HepG2 (cell line): Measurements from ENCODE around the gene KIF15. TPM values are rescaled to one million over a fixed set of nuclear protein-coding genes. Genes with fewer than 3 reads are reported as not detected.
A peak's percentile ranks its signal among the peaks of the same experiment; 100 is the strongest.

ENCODE experiments used
- ARNT ChIP-seq: fragments of 450-650 bp; IDR thresholded peaks from 2 replicates; pipeline ENCODE4 v1.6.1; 2017
- ATRX ChIP-seq: sonication (generic); formaldehyde crosslinking; IDR thresholded peaks from 2 replicates; pipeline ENCODE4 v1.4.0; 2020; ENCODE audit warnings: missing genetic modification reagents, borderline replicate concordance
- FIP1L1 ChIP-seq: fragments of 200-400 bp; formaldehyde crosslinking; IDR thresholded peaks from 2 replicates; pipeline ENCODE4 v1.6.1; 2018; ENCODE audit warnings: low read depth, mild to moderate bottlenecking, low read length, moderate library complexity, borderline replicate concordance; ENCODE audit not compliant: insufficient read depth
- HDAC1 ChIP-seq: sonication (generic); formaldehyde crosslinking; IDR thresholded peaks from 2 replicates; pipeline ENCODE4 v1.5.1; 2020; ENCODE audit warnings: mild to moderate bottlenecking, missing genetic modification reagents
- HMGA1 ChIP-seq: sonication (generic); formaldehyde crosslinking; conservative IDR thresholded peaks from 2 replicates; pipeline ENCODE4 v1.4.0; 2020; ENCODE audit warnings: missing genetic modification reagents
- HOXA9 ChIP-seq: sonication (generic); formaldehyde crosslinking; IDR thresholded peaks from 2 replicates; pipeline ENCODE4 v1.8.1; 2022; ENCODE audit warnings: missing genetic modification reagents, mild to moderate bottlenecking, moderate library complexity, borderline replicate concordance
- HOXD1 ChIP-seq: sonication (generic); formaldehyde crosslinking; IDR thresholded peaks from 2 replicates; pipeline ENCODE4 v1.5.0; 2020; ENCODE audit warnings: missing genetic modification reagents
- KDM2A ChIP-seq: sonication (generic); formaldehyde crosslinking; IDR thresholded peaks from 2 replicates; pipeline ENCODE4 v1.4.0; 2020; ENCODE audit warnings: low read depth, missing genetic modification reagents, borderline replicate concordance
- MAZ ChIP-seq, 2 experiments: sonication (generic) in 1 of 2; formaldehyde crosslinking in 1 of 2; IDR thresholded peaks; 2 replicates each; pipeline versions ENCODE4 v1.5.0 to v1.6.1; 2012 to 2020; ENCODE audit warnings: low read depth in 2 of 2, mild to moderate bottlenecking in 2 of 2, borderline replicate concordance in 1 of 2, improper control_type of control experiment in 1 of 2, low read length in 1 of 2, missing genetic modification reagents in 1 of 2, moderate library complexity in 1 of 2
- NFIC ChIP-seq: IDR thresholded peaks from 2 replicates; pipeline ENCODE4 v1.6.1; 2012; ENCODE audit warnings: mild to moderate bottlenecking, low read length, inconsistent platforms
- NRL ChIP-seq: sonication (generic); formaldehyde crosslinking; IDR thresholded peaks from 2 replicates; pipeline ENCODE4 v1.5.0; 2020; ENCODE audit warnings: missing genetic modification reagents, mild to moderate bottlenecking, moderate library complexity, borderline replicate concordance
- PRMT3 ChIP-seq: sonication (generic); formaldehyde crosslinking; IDR thresholded peaks from 2 replicates; pipeline ENCODE4 v1.8.1; 2022; ENCODE audit warnings: low read depth, mild to moderate bottlenecking, moderate library complexity, missing genetic modification reagents, borderline replicate concordance
- RORA ChIP-seq: sonication (generic); formaldehyde crosslinking; IDR thresholded peaks from 2 replicates; pipeline ENCODE4 v1.5.0; 2020; ENCODE audit warnings: mild to moderate bottlenecking, missing genetic modification reagents, moderate library complexity
- TBX3 ChIP-seq: fragments of 450-650 bp; IDR thresholded peaks from 2 replicates; pipeline ENCODE4 v1.6.1; 2017; ENCODE audit warnings: antibody characterized with exemption, mild to moderate bottlenecking, inconsistent platforms, borderline replicate concordance
- ZBTB33 ChIP-seq: sonication (generic); formaldehyde crosslinking; IDR thresholded peaks from 2 replicates; pipeline ENCODE4 v1.4.0; 2020; ENCODE audit warnings: missing genetic modification reagents
- ZBTB42 ChIP-seq: sonication (generic); formaldehyde crosslinking; IDR thresholded peaks from 2 replicates; pipeline ENCODE4 v1.5.0; 2020; ENCODE audit warnings: mild to moderate bottlenecking, missing genetic modification reagents
- ZFP1 ChIP-seq: IDR thresholded peaks from 2 replicates; pipeline ENCODE4 v1.6.1; 2016
- ZNF292 ChIP-seq: sonication (generic); formaldehyde crosslinking; IDR thresholded peaks from 2 replicates; pipeline ENCODE4 v1.8.1; 2022; ENCODE audit warnings: mild to moderate bottlenecking, low read depth, missing genetic modification reagents, borderline replicate concordance
- ZNF343 ChIP-seq: sonication (generic); formaldehyde crosslinking; IDR thresholded peaks from 2 replicates; pipeline ENCODE4 v1.4.0; 2020; ENCODE audit warnings: mild to moderate bottlenecking, missing genetic modification reagents
- ZNF446 ChIP-seq: sonication (generic); formaldehyde crosslinking; IDR thresholded peaks from 2 replicates; pipeline ENCODE4 v1.5.0; 2020; ENCODE audit warnings: mild to moderate bottlenecking, missing genetic modification reagents
- ZNF501 ChIP-seq: sonication (generic); formaldehyde crosslinking; IDR thresholded peaks from 2 replicates; pipeline ENCODE4 v1.5.1; 2020; ENCODE audit warnings: mild to moderate bottlenecking, moderate library complexity, missing genetic modification reagents
- ZNF503 ChIP-seq: sonication (generic); formaldehyde crosslinking; IDR thresholded peaks from 2 replicates; pipeline ENCODE4 v1.4.0; 2020; ENCODE audit warnings: missing genetic modification reagents
- ZNF576 ChIP-seq: sonication (generic); formaldehyde crosslinking; IDR thresholded peaks from 2 replicates; pipeline ENCODE4 v1.4.0; 2020; ENCODE audit warnings: mild to moderate bottlenecking, missing genetic modification reagents
- ZNF672 ChIP-seq: sonication (generic); formaldehyde crosslinking; IDR thresholded peaks from 2 replicates; pipeline ENCODE4 v1.8.1; 2022; ENCODE audit warnings: missing genetic modification reagents
- ZNF777 ChIP-seq: sonication (generic); formaldehyde crosslinking; IDR thresholded peaks from 2 replicates; pipeline ENCODE4 v1.4.0; 2020; ENCODE audit warnings: missing genetic modification reagents
- ZNF781 ChIP-seq: sonication (generic); formaldehyde crosslinking; IDR thresholded peaks from 2 replicates; pipeline ENCODE4 v1.5.1; 2020; ENCODE audit warnings: borderline replicate concordance, mild to moderate bottlenecking, missing genetic modification reagents; ENCODE audit errors: not compliant biosample characterization
- polyA plus RNA-seq, 8 experiments: library from polyadenylated mRNA; depleted of rRNA in 3 of 8; stranded (reverse) in 7 of 8; unstranded in 1 of 8; fragments of >200 nt; fragmentation: Illumina TruSeq in 4 of 8; extraction: Trizol in 4 of 8; gene quantifications; 2 replicates each; pipeline versions ENCODE4 v1.2.1 to v1.2.3, GENCODE V29; 2011 to 2016; ENCODE audit warnings: low read depth in 4 of 8, missing spikeins in 1 of 8, mixed read lengths in 1 of 8; ENCODE audit not compliant: insufficient read depth in 1 of 8
- total RNA-seq, 5 experiments: library from RNA; depleted of rRNA; stranded (reverse); fragments of >200 nt; fragmentation: Illumina TruSeq; extraction: Trizol; gene quantifications; 2 replicates each; pipeline ENCODE4 v1.2.3, GENCODE V29; 2016; ENCODE audit warnings: low read depth in 1 of 5

The KIF15 gene
- total and polyA plus RNA-seq, 2 of the 13 experiments (the other 11 are each of a cell fraction or from before 2014, with no cell fraction given) = 4.8 to 33.8 TPM

DNA sequence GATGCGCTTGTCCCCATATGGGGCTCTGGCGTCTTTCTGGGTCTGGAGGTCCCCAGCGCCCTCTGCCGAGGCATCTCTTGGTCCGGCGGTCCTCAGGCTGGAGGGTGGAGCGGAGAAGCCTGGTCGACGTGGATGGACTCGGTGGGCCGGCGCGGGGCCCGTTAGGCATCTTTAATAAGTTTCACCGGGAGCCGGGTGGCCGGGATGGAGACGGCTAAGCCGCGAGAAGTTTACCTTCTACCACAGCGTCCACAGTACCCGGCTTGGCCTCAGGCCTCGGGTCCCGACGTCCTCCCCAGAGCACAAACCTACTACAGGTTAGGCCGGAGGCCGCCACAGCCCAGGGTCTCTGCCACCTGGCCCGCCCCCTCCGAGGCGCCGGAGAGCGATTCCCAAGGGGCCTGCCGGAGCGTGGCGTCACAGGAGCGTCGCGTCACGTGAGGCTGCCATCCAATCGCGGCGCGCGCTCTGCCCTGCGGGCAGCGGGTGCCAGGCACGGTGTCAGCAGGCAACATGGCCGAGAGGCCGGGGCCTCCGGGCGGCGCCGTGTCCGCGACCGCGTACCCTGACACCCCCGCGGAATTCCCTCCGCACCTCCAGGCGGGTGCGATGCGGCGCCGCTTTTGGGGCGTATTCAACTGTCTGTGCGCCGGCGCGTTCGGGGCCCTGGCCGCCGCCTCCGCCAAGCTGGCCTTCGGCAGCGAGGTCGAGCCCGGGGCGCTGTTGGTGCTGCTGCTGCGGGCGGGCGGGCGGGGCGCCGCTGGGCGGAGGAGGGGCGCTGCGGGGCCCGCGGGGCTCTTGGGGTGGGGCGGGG, 100.0 kb downstream of the KIF15 start, which contains the start of gene TMEM42 (continued):
- TF ChIP-seq ZBTB33 = peak; percentile 65; the same call in 1 of the 2 replicates
- no peak for TF ChIP-seq HMGA1 (CRISPR knock-in tag)
- no peak; the same call in 1 of the 2 replicates for TF ChIP-seq HOXA9 (CRISPR knock-in tag)
- TF ChIP-seq ATRX (CRISPR knock-in tag) = no peak
- no peak for TF ChIP-seq ZNF343
- TF ChIP-seq ARNT = no peak
- TF ChIP-seq ZNF446 = peak; percentile 86
- no peak for TF ChIP-seq ZNF781
- TF ChIP-seq KDM2A (CRISPR knock-in tag) = peak; percentile 71
- no peak for TF ChIP-seq NRL
- TF ChIP-seq HDAC1 = peak; percentile 52
- TF ChIP-seq TBX3 = no peak
- TF ChIP-seq ZNF576 (CRISPR knock-in tag) = no peak
- TF ChIP-seq HOXD1 = peak; percentile 14; the same call in 1 of the 2 replicates
- TF ChIP-seq MAZ (IDR thresholded peaks at IDR 0.05; ENCODE audit: borderline replicate concordance, low read depth, low read length) = no peak
- peak; percentile 89 for TF ChIP-seq MAZ (CRISPR knock-in tag; IDR thresholded peaks at IDR 0.05; ENCODE audit: low read depth)
- peak; percentile 67; the same call in 1 of the 2 replicates for TF ChIP-seq ZNF501 (CRISPR knock-in tag)
- 0 out of 2 replicates have a peak, but pooled peaks have one; percentile 41 for TF ChIP-seq ZNF503 (CRISPR knock-in tag)
- no peak for TF ChIP-seq ZNF292 (CRISPR knock-in tag)
- no peak for TF ChIP-seq RORA (CRISPR knock-in tag)
- no peak for TF ChIP-seq ZNF672
- no peak for TF ChIP-seq NFIC
- no peak for TF ChIP-seq PRMT3 (CRISPR knock-in tag)
- no peak for TF ChIP-seq FIP1L1
- TF ChIP-seq ZBTB42 (CRISPR knock-in tag) = 0 out of 2 replicates have a peak, but pooled peaks have one; percentile 42
- peak; percentile 45; the same call in 1 of the 2 replicates for TF ChIP-seq ZFP1 (CRISPR knock-in tag)
- peak; percentile 70 for TF ChIP-seq ZNF777 (CRISPR knock-in tag)
